ENCODE results near the gene ENTPD6.
A peak's percentile ranks its signal among the peaks of the same experiment; 100 is the strongest.

DNA sequence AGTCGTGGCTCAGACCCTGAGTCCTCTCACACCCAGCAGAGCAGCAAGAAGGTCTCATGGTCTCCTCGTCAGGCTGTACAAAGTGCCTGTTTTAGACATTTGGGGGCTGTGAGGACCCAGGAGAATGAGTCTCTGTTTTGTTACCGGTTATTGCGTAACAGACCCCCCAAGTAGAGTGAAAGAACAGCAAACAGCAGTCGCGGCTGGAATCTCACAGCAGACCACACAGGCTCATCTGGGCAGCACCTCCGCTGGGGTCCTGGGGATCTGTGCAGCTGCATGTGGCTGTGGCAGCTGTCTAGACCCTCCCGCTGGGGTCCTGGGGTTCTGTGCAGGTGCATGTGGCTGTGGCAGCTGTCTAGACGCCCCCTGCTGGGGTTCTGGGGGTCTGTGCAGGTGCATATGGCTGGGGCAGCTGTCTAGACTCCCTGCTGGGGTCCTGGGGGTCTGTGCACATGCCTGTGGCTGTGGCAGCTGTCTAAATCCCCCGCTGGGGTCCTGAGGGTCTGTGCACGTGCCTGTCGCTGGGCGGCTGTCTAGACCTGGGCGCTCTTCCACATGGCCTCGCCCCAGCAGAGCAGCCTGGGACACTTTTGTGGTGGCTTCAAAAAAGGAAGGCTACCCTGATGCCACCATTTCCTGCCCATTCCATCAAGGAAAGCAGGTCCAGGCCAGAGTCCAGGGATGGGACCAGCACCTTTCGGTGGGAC lies 24.7 kb downstream of the ENTPD6 start:
- TF ChIP-seq, protein P1, sequence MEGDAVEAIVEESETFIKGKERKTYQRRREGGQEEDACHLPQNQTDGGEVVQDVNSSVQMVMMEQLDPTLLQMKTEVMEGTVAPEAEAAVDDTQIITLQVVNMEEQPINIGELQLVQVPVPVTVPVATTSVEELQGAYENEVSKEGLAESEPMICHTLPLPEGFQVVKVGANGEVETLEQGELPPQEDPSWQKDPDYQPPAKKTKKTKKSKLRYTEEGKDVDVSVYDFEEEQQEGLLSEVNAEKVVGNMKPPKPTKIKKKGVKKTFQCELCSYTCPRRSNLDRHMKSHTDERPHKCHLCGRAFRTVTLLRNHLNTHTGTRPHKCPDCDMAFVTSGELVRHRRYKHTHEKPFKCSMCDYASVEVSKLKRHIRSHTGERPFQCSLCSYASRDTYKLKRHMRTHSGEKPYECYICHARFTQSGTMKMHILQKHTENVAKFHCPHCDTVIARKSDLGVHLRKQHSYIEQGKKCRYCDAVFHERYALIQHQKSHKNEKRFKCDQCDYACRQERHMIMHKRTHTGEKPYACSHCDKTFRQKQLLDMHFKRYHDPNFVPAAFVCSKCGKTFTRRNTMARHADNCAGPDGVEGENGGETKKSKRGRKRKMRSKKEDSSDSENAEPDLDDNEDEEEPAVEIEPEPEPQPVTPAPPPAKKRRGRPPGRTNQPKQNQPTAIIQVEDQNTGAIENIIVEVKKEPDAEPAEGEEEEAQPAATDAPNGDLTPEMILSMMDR (IDR thresholded peaks at IDR 0.05; ENCODE audit: insufficient read depth, low read depth, low read length): peak; percentile 10
- TF ChIP-seq EZH2 (IDR thresholded peaks at IDR 0.05; ENCODE audit: insufficient read depth, low read length): no peak
